Activated naive CD8-positive, alpha-beta T cell treated with anti-CD3 and anti-CD28 coated beads, Interleukin-2, amount 50 U/mL, for 16 hours (primary cell): ENCODE measurements around the gene ZNF223.

Source experiments
- DNase-seq: peaks from one replicate; pipeline ENCODE4 v3.0.0-alpha.2; 2020; ENCODE audit warnings: low read depth, low spot score

The ZNF223 gene

GRCh38 chr19:44071824-44072542 is 20.1 kb downstream of the ZNF223 start, which contains the start of gene ZNF284:
TSS of gene ZNF284 (plus strand) at chr19:44072159. CDS start at chr19:44076390, 4,231 bp downstream.
- peak; percentile 69 for DNase-seq

GRCh38 chr19:44072543-44073401 is 20.9 kb downstream of the ZNF223 start:
- DNase-seq: no peak

- no peak for DNase-seq
Observed at GRCh38 chr19:44076325-44076724, 24.5 kb downstream of the ZNF223 start.

- DNase-seq: no peak
Observed at GRCh38 chr19:44092108-44092507, 40.3 kb downstream of the ZNF223 start.

- peak; percentile 63 for DNase-seq
Observed at GRCh38 chr19:44093931-44094765, 42.3 kb downstream of the ZNF223 start, which contains the start of gene ZNF224. TSS of gene ZNF224 (plus strand) at chr19:44094361. CDS start at chr19:44097874, 3,513 bp downstream.

GRCh38 chr19:44107751-44108150 is 55.9 kb downstream of the ZNF223 start:
- no peak for DNase-seq

- no peak for DNase-seq
Observed at GRCh38 chr19:44109458-44109857, 57.6 kb downstream of the ZNF223 start.

- DNase-seq: no peak
Observed at GRCh38 chr19:44111910-44112463, 60.2 kb downstream of the ZNF223 start.

- DNase-seq: no peak
Observed at GRCh38 chr19:44112802-44113137, 60.9 kb downstream of the ZNF223 start.

GRCh38 chr19:44113138-44113783 is 61.4 kb downstream of the ZNF223 start, which contains the start of gene ZNF225:
TSS of gene ZNF225 (plus strand) at chr19:44113399. CDS start at chr19:44115828, 2,429 bp downstream.
- peak; percentile 58 for DNase-seq

- DNase-seq: no peak
Observed at GRCh38 chr19:44113784-44114390, 62.1 kb downstream of the ZNF223 start.
